Measurements from ENCODE around the gene BRSK2. TPM values are rescaled to one million over a fixed set of nuclear protein-coding genes. Genes with fewer than 3 reads are reported as not detected.

Gene BRSK2
- total and polyA plus RNA-seq, 9 of the 15 experiments (the other 6 are each of a cell fraction or from before 2014, with no cell fraction given) = 0.06 to 0.52 (median 0.18) TPM; not detected in 5

DNA sequence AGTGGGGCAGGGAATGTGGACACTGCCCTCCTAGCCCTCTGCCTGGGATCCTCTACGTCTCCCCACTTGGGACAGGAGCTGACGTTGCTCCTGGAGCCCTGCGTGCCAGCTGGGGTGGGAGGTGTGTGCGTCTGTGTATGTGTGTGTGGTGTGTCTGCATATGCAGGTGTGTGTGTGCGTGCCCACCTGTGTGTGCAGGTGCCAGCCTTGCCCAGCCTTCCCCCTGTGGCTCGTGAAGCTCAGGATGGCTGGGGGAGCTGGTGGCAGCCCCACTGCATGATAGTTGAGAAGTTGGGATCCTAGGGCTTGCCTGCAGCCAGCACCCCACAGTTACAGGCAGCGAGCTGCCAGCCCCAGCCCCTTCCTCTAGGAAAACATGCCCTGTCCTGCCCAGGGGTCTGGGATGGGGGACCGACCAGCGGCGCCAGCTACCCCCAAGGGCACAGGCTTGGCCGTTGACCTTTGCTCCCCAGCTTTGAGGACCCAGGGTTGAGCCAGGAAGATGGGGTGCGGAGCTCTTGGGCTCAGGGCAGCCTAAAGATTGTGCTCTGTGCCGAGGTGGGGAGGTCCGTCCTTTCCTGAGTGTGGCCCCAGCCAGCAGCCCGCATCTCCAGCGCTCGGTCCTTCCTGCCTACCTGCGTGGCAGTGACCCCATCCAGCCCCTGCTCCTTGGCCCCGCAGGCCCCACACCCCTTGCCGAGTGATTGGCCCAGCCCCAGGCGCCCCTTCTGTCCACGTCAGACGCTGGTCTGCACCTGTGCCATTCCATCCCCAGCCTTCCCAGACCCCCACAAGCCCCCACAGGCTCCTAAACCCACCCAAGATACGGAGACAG, 15.7 kb downstream of the BRSK2 start:
- no peak overlapping the region for H2AFZ ChIP-seq (ENCODE audit: low read depth, low read length)
- H3K36me3 ChIP-seq (ENCODE audit: control insufficient read depth, insufficient read depth, low read length) = no peaks in the 10 kb centered on the region
- CTCF ChIA-PET (ENCODE audit: low intra/inter-chr PET ratio) = no interaction called here
- H3K27me3 ChIP-seq (ENCODE audit: control insufficient read depth in 2 of 2, insufficient read depth in 2 of 2, low read length in 2 of 2) = peaks cover 0 to 40% of the 10 kb centered on the region in 2 experiments; a peak in 2 of 5 replicates
- peaks cover 0 to 24% of the 10 kb centered on the region in 2 experiments; a peak in 2 of 5 replicates for H3K4me1 ChIP-seq (replicated peaks in 1 of 2; ENCODE audit: control insufficient read depth in 2 of 2, insufficient read depth in 2 of 2, low read length in 2 of 2)
- in situ Hi-C loops (cut with MboI) (no loop called here), intact Hi-C loops (cut with micrococcal nuclease) (no loop called here)
- no TSS peak for BruUV-seq (replicated peaks)
- whole genome bisulfite sequencing (ENCODE audit: insufficient coverage, low coverage, missing lambda C conversion rate) = 5% methylated on average over 23 of the region's 24 CpGs
- H3K4me3 ChIP-seq = no peak overlapping the region
- POLR2A ChIA-PET = interaction anchor here (0.6 to 1.2 kb wide), 2 partner anchors 161 to 1000 kb away, joined by 3 to 4 read pairs; no protein-coding TSS in a partner anchor
- no peaks in the 10 kb centered on the region for H3K79me2 ChIP-seq (ENCODE audit: control insufficient read depth, insufficient read depth, low read length)
- no peak for FAIRE-seq
- H3K9ac ChIP-seq (ENCODE audit: insufficient read depth in 1 of 2, low read depth in 2 of 2, low read length in 2 of 2) = no peak overlapping the region
- no peak for ATAC-seq
- H3K9me3 ChIP-seq (replicated peaks; ENCODE audit: control insufficient read depth, insufficient read depth, low read depth, low read length) = no peaks in the 10 kb centered on the region
- H3K9me1 ChIP-seq (ENCODE audit: control insufficient read depth, insufficient read depth, low read length) = no peaks in the 10 kb centered on the region
- H4K20me1 ChIP-seq (replicated peaks; ENCODE audit: control insufficient read depth, insufficient read depth, low read length) = peaks cover 14% of the 10 kb centered on the region
- no peak overlapping the region for H3K27ac ChIP-seq (ENCODE audit: extremely low read depth, low read depth, low read length)
- no peak overlapping the region for H3K4me2 ChIP-seq (ENCODE audit: insufficient read depth, low read length)
- DNase-seq (ENCODE audit: extremely low read depth in 1 of 4, low spot score in 3 of 4) = no peak
- no peak for TF ChIP-seq SREBF2 (CRISPR knock-in tag; IDR thresholded peaks at IDR 0.05)
- TF ChIP-seq ADNP (tag; IDR thresholded peaks at IDR 0.05) = no peak
- no peak for TF ChIP-seq RFX7 (CRISPR knock-in tag; IDR thresholded peaks at IDR 0.05)
- TF ChIP-seq RBM39 (optimal IDR thresholded peaks at IDR 0.05; ENCODE audit: low read depth, low read length) = no peak
- TF ChIP-seq SMARCC2 (IDR thresholded peaks at IDR 0.05; ENCODE audit: low read depth) = no peak
- no peak for TF ChIP-seq CEBPB (tag; IDR thresholded peaks at IDR 0.05)
- TF ChIP-seq, protein P1, sequence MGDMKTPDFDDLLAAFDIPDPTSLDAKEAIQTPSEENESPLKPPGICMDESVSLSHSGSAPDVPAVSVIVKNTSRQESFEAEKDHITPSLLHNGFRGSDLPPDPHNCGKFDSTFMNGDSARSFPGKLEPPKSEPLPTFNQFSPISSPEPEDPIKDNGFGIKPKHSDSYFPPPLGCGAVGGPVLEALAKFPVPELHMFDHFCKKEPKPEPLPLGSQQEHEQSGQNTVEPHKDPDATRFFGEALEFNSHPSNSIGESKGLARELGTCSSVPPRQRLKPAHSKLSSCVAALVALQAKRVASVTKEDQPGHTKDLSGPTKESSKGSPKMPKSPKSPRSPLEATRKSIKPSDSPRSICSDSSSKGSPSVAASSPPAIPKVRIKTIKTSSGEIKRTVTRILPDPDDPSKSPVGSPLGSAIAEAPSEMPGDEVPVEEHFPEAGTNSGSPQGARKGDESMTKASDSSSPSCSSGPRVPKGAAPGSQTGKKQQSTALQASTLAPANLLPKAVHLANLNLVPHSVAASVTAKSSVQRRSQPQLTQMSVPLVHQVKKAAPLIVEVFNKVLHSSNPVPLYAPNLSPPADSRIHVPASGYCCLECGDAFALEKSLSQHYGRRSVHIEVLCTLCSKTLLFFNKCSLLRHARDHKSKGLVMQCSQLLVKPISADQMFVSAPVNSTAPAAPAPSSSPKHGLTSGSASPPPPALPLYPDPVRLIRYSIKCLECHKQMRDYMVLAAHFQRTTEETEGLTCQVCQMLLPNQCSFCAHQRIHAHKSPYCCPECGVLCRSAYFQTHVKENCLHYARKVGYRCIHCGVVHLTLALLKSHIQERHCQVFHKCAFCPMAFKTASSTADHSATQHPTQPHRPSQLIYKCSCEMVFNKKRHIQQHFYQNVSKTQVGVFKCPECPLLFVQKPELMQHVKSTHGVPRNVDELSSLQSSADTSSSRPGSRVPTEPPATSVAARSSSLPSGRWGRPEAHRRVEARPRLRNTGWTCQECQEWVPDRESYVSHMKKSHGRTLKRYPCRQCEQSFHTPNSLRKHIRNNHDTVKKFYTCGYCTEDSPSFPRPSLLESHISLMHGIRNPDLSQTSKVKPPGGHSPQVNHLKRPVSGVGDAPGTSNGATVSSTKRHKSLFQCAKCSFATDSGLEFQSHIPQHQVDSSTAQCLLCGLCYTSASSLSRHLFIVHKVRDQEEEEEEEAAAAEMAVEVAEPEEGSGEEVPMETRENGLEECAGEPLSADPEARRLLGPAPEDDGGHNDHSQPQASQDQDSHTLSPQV (IDR thresholded peaks at IDR 0.05) = no peak
- TF ChIP-seq CCNT2 (IDR thresholded peaks at IDR 0.05; ENCODE audit: borderline replicate concordance, extremely low read depth, insufficient read length, low read depth, low read length) = no peak
- no peak for TF ChIP-seq HDAC1 (IDR thresholded peaks at IDR 0.05)
- no peak for TF ChIP-seq KLF13 (tag; IDR thresholded peaks at IDR 0.05; ENCODE audit: borderline replicate concordance, low read depth)
- TF ChIP-seq FOXK2 (conservative IDR thresholded peaks at IDR 0.05 in 1 of 2, IDR thresholded peaks at IDR 0.05 in 1 of 2; ENCODE audit: low read depth in 2 of 2) = no peak
- TF ChIP-seq, protein P2, sequence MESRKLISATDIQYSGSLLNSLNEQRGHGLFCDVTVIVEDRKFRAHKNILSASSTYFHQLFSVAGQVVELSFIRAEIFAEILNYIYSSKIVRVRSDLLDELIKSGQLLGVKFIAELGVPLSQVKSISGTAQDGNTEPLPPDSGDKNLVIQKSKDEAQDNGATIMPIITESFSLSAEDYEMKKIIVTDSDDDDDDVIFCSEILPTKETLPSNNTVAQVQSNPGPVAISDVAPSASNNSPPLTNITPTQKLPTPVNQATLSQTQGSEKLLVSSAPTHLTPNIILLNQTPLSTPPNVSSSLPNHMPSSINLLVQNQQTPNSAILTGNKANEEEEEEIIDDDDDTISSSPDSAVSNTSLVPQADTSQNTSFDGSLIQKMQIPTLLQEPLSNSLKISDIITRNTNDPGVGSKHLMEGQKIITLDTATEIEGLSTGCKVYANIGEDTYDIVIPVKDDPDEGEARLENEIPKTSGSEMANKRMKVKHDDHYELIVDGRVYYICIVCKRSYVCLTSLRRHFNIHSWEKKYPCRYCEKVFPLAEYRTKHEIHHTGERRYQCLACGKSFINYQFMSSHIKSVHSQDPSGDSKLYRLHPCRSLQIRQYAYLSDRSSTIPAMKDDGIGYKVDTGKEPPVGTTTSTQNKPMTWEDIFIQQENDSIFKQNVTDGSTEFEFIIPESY (CRISPR knock-in tag; IDR thresholded peaks at IDR 0.05) = no peak
- TF ChIP-seq, protein P3, sequence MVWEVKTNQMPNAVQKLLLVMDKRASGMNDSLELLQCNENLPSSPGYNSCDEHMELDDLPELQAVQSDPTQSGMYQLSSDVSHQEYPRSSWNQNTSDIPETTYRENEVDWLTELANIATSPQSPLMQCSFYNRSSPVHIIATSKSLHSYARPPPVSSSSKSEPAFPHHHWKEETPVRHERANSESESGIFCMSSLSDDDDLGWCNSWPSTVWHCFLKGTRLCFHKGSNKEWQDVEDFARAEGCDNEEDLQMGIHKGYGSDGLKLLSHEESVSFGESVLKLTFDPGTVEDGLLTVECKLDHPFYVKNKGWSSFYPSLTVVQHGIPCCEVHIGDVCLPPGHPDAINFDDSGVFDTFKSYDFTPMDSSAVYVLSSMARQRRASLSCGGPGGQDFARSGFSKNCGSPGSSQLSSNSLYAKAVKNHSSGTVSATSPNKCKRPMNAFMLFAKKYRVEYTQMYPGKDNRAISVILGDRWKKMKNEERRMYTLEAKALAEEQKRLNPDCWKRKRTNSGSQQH (CRISPR knock-in tag; IDR thresholded peaks at IDR 0.05) = no peak

Measured in K562 (cell line).